ENCODE results near the gene CTNNA1.
"Not testable (repeated sequence)": the region's sequence is repeated elsewhere in the genome, so short reads cannot be mapped to it uniquely, and the experiment has no call there.

Gene CTNNA1

GRCh38 chr5:138815529-138815928, 62.3 kb downstream of the CTNNA1 start:
- DNase-seq (ENCODE audit: low read depth in 2 of 2): no peak

DNA sequence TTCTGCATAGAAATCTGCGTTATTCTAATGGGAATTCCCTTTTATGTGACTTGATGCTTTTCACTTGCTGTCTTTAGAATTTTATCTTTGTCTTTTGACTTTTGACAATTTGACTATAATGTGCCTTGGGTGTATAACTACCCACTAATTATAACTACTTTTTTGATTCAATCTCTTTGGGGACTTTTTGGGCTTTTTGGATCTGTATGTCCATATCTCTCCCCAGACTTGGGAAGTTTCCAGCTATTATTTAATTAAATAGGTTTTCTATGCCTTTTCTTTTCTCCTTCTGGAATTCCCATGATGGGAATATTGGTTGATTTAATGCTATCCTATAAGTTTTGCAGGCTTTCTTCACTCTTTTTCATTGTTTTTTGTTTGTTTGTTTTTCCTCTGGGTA, 64.0 kb downstream of the CTNNA1 start:
- DNase-seq (ENCODE audit: low read depth in 2 of 2): no peak

DNA sequence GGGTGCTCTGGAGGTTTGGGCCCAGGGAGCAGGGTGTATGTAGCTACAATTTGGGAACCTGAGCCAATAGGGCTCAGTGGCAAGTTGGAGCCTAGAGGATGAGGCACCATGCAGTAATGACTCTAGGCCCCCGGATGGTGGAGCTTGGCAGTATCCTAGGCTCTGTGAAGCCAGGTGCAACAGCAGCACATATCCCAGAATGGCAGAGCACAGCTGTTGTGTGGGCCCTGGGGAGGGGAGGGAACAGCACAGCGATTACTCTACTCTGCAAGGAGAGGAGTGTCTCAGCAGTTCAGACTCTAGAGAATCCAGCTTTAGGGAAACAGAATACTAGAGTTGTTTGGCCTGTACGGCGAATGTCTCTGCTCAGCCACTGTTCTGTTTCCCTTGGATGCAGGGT, 65.9 kb downstream of the CTNNA1 start:
- no peak for DNase-seq (ENCODE audit: low read depth in 2 of 2)

DNA sequence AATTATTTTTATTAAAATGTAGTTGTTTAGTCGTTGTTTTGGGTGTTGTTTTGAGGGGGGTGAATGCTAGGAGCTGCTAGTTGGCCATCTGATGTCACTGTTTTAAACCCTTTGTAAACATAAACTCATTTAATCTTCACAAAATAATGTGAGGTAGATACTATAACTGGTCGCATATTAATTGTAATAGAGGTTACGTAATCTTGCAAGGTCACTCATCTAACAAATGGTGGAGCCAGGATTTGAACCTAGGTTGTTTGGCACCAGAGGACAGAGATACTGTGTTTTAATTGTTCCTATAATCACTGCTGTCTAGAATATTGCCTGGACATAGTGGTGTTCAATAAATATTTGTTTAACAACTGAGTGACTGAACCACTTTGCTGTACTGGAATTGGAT, 67.5 kb downstream of the CTNNA1 start:
- DNase-seq (ENCODE audit: low read depth in 2 of 2): no peak

GRCh38 chr5:138824516-138824915, 71.3 kb downstream of the CTNNA1 start:
- no peak for DNase-seq (ENCODE audit: low read depth in 2 of 2)

GRCh38 chr5:138824924-138825863, 72.0 kb downstream of the CTNNA1 start:
- no peak for DNase-seq (ENCODE audit: low read depth in 2 of 2)

- no peak for DNase-seq (ENCODE audit: low read depth in 2 of 2)
Measured at GRCh38 chr5:138828556-138828955, 75.3 kb downstream of the CTNNA1 start.

DNA sequence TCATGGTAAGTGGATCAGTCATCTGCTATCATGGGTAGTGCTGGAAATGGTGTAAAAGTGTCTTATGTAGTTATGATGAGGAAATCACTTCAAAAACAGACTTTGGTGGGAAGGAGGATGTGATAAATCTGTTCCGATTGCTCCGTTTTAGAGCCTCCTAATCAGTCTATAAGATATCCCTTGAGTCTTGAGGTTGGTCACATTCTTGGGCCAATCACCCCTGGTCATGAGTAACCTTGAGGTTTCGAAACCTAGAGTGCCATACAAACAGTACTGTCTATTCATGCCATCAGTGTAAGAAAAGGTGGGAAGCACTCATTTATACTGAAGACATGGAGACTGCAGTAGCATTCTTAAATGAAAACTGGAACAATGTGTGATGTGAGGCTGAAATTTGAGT, 76.1 kb downstream of the CTNNA1 start:
- DNase-seq (ENCODE audit: low read depth in 2 of 2): no peak

DNA sequence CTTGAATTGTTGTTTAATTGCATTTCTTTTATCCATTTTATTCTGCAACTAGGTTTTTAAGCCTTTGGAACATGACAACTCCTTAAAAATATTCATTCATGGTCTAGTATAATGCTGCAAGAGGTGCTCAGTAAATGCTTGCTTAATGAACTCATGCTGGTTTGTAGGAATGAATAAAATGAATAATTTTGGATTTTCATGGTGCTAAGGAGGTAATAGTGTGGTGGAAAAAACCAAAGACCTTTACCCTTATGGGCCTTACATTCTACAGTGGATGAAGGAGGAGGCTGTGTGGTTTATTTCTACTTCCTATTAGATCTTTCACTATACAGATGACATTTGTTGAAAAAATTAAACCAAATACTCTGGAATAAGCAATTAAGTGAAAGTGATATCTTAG, 78.5 kb downstream of the CTNNA1 start:
- no peak for DNase-seq (ENCODE audit: low read depth in 2 of 2)

GRCh38 chr5:138832218-138832617, 79.0 kb downstream of the CTNNA1 start:
- no peak for DNase-seq (ENCODE audit: low read depth in 2 of 2)

- no peak for DNase-seq (ENCODE audit: low read depth in 2 of 2)
Measured at GRCh38 chr5:138833080-138833479, 79.9 kb downstream of the CTNNA1 start.

GRCh38 chr5:138833726-138834480, 80.7 kb downstream of the CTNNA1 start:
- no peak for DNase-seq (ENCODE audit: low read depth in 2 of 2)

DNA sequence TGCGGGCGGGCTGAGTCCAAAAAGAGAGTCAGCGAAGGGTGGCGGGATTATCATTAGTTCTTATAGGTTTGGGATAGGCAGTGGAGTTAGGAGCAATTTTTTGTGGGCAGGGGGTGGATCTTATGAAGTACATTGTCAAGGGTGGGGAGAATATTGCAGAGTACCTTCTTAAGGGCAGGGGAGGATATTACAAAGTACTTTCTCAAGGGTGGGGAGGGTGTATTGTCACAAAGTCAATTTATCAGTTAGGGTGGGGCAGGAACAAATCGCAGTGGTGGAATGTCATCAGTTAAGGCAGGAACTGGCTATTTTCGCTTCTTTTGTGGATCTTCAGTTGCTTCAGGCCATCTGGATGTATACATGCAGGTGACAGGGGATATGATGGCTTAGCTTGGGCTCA, 81.6 kb downstream of the CTNNA1 start:
- not testable (repeated sequence) for DNase-seq (ENCODE audit: low read depth in 2 of 2)

- DNase-seq (ENCODE audit: low read depth in 2 of 2): no peak
Measured at GRCh38 chr5:138837160-138837559, 83.9 kb downstream of the CTNNA1 start.

DNA sequence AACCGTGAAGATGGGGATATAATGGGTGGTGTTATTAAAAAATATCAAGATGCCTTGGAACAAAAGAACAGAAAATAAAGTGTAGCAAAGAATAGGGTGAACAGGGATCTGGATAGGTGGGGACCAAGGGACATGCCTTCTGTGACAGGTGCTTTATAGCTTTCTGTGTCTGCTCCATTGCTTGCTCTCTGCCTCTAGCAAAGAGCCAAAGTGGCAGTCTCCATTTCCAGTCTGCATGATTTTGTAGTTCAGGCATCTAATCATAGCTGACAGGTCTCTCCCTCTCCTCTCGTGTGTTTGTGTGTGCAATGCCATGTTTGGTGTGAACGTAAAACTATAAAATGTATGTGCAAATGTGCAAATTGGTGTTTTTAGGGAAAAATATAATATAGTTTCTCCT, 86.9 kb downstream of the CTNNA1 start:
- no peak for DNase-seq (ENCODE audit: low read depth in 2 of 2)

- DNase-seq (ENCODE audit: low read depth in 2 of 2): no peak
Measured at GRCh38 chr5:138841531-138841930, 88.3 kb downstream of the CTNNA1 start.

- DNase-seq (ENCODE audit: low read depth in 2 of 2): no peak
Measured at GRCh38 chr5:138843316-138844124, 90.3 kb downstream of the CTNNA1 start.

GRCh38 chr5:138844125-138844461, 90.9 kb downstream of the CTNNA1 start:
- DNase-seq (ENCODE audit: low read depth in 2 of 2): no peak

DNA sequence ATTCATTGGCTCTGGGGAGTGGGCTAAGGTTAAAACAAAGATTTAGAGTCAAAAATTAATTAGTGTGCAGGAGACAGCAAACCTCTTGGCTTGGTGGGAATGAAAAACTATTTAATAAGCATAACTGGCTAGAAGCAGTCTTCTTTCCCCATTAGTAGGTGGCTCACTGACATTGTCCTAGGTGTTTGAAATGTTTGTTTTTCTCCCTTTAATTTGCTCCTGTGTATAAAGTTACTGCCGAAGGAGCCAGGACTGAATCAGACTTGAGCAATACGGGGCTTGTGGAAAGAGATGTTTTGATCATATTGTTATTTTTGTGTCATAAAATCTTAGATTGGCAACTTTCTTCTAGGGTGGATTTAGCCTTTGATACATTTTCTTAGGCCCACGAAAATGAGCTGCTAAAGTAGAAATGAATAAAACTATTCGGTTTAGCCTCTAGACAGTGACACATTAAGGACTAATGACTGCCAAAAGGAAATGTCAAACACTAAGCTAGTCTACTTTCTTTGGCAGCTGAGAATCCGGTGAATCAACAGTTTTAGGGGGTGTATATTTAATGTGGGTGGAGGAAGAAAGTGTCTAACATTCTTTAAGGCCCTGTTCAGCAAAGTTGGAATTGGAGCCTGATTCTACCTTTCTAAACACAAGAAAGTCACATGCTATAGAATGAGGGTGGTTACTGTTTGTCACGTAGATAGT, 91.7 kb downstream of the CTNNA1 start:
- no peak for DNase-seq (ENCODE audit: low read depth in 2 of 2)

GRCh38 chr5:138849439-138849838, 96.2 kb downstream of the CTNNA1 start:
- no peak for DNase-seq (ENCODE audit: low read depth in 2 of 2)

DNA sequence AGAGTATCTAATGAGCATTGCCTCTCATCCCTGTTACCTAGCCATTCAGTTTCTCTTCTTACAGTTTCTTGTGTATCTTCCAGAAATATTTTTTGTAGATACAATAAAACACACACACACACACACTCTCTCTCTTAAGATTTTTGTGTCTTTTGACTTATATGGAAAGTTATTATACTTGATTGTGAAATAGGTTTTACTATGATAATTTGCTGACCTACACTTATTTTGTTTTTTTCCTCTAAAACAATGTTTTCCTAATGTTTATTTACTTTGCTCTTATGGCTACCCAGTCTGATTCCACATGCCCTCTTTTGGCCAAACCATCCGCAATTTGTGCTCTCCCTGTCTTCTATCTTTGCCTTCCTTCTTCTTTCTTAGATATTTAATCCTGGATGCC, 96.7 kb downstream of the CTNNA1 start:
- DNase-seq (ENCODE audit: low read depth in 2 of 2): no peak

Measured in stimulated activated CD4-positive, alpha-beta T cell treated with anti-CD3 and anti-CD28 coated beads, Interleukin-1b, Interleukin-23, amount 100 ng/mL, for 4 hours (primary cell).